Measurements from ENCODE around the gene CA9. TPM values are rescaled to one million over a fixed set of nuclear protein-coding genes. Genes with fewer than 3 reads are reported as not detected.

CA9 gene
- total and polyA plus RNA-seq, 2 experiments from 2014 or later, result 0.27 to 2.1 TPM

DNA sequence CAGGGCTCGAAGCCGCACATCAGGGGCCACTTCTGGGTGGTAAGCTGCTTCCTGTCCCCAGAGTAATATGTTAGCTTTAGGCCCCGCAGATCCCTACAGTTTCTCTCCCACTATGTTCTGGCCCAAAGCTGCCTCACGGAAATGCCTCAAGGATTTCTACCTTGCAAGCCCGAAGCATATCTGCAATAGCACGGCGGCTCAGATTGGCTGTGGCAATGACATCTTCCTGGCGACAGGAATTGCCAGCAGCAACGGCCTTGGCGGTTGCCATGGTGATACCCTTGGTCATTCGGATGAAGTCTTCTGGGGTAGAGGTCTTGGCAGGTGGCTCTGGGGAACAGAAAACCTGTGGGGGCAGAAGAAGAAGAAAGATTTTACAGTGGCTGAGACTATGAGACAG, 26.3 kb downstream of the CA9 start:
- no peak overlapping the region for H3K4me3 ChIP-seq
- no peaks in the 10 kb centered on the region for H3K9me3 ChIP-seq (ENCODE audit: low read depth)
- TF ChIP-seq CTCF (IDR thresholded peaks at IDR 0.05; ENCODE audit: poor library complexity) (no peak), EZH2phosphoT487 (IDR thresholded peaks at IDR 0.05; ENCODE audit: low read depth, severe bottlenecking, unreplicated experiment) (no peak), EZH2 (IDR thresholded peaks at IDR 0.05; ENCODE audit: borderline replicate concordance) (no peak)
- H3K9me2 ChIP-seq (replicated peaks; ENCODE audit: insufficient read depth), result no peaks in the 10 kb centered on the region
- WGBS (ENCODE audit: low lambda C conversion rate, missing lambda C conversion rate), result 93% methylated on average over 11 of the region's 11 CpGs
- H2AFZ ChIP-seq, result no peak overlapping the region
- no peak for DNase-seq (ENCODE audit: low spot score)
- H3K27ac ChIP-seq, result no peak overlapping the region
- H3K27me3 ChIP-seq, result no peaks in the 10 kb centered on the region
- no peaks in the 10 kb centered on the region for H3K4me1 ChIP-seq (ENCODE audit: insufficient read depth)
- no peaks in the 10 kb centered on the region for H3K79me2 ChIP-seq
- no peaks in the 10 kb centered on the region for H3K36me3 ChIP-seq (replicated peaks; ENCODE audit: insufficient read depth, low read depth)
- H4K20me1 ChIP-seq (ENCODE audit: insufficient read depth, poor library complexity, severe bottlenecking), result no peaks in the 10 kb centered on the region
- H3K4me2 ChIP-seq, result no peak overlapping the region

DNA sequence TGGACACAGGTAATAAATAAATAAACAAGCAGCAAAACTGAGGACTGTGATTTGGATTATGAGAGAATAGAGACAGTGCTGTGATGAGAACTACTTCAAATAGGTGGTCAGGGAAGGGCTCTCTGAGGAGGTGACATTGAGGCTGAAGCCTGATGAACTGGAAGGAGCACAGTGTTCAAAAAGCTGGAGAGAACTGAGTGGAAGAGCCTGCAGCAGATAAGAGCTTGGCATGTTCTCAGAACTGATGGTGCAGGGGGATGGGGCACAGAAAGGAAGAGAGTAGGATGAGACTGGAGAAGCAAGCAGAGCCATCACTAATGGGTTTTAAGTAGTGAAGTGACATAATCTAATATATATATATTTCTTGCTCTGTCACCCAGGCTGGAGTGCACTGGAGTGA, 27.2 kb downstream of the CA9 start:
- Histone ChIP-seq H3K79me2 (no peaks in the 10 kb centered on the region), H3K27me3 (no peaks in the 10 kb centered on the region), H3K4me3 (no peak overlapping the region), H3K4me2 (no peak overlapping the region), H4K20me1 (ENCODE audit: insufficient read depth, poor library complexity, severe bottlenecking) (no peaks in the 10 kb centered on the region), H3K9me2 (replicated peaks; ENCODE audit: insufficient read depth) (no peaks in the 10 kb centered on the region), H3K36me3 (replicated peaks; ENCODE audit: insufficient read depth, low read depth) (no peaks in the 10 kb centered on the region), H2AFZ (no peak overlapping the region), H3K9me3 (ENCODE audit: low read depth) (no peaks in the 10 kb centered on the region), H3K4me1 (ENCODE audit: insufficient read depth) (no peaks in the 10 kb centered on the region), H3K27ac (no peak overlapping the region)
- TF ChIP-seq EZH2 (IDR thresholded peaks at IDR 0.05; ENCODE audit: borderline replicate concordance) (no peak), CTCF (IDR thresholded peaks at IDR 0.05; ENCODE audit: poor library complexity) (no peak), EZH2phosphoT487 (IDR thresholded peaks at IDR 0.05; ENCODE audit: low read depth, severe bottlenecking, unreplicated experiment) (no peak)
- DNase-seq (ENCODE audit: low spot score), result no peak

GRCh38 chr9:35702696-35703095, 29.0 kb downstream of the CA9 start:
- Histone ChIP-seq H3K4me3 (no peak overlapping the region), H3K9me2 (replicated peaks; ENCODE audit: insufficient read depth) (no peaks in the 10 kb centered on the region), H3K79me2 (no peaks in the 10 kb centered on the region), H3K4me2 (no peak overlapping the region), H4K20me1 (ENCODE audit: insufficient read depth, poor library complexity, severe bottlenecking) (no peaks in the 10 kb centered on the region), H3K36me3 (replicated peaks; ENCODE audit: insufficient read depth, low read depth) (no peaks in the 10 kb centered on the region), H3K4me1 (ENCODE audit: insufficient read depth) (no peaks in the 10 kb centered on the region), H3K27ac (no peak overlapping the region), H3K9me3 (ENCODE audit: low read depth) (no peaks in the 10 kb centered on the region), H2AFZ (no peak overlapping the region), H3K27me3 (no peaks in the 10 kb centered on the region)
- 97% methylated on average over 7 of the region's 7 CpGs for WGBS (ENCODE audit: low lambda C conversion rate, missing lambda C conversion rate)
- DNase-seq (ENCODE audit: low spot score), result no peak
- TF ChIP-seq CTCF (IDR thresholded peaks at IDR 0.05; ENCODE audit: poor library complexity), result no peak
- no peak for TF ChIP-seq EZH2phosphoT487 (IDR thresholded peaks at IDR 0.05; ENCODE audit: low read depth, severe bottlenecking, unreplicated experiment)
- TF ChIP-seq EZH2 (IDR thresholded peaks at IDR 0.05; ENCODE audit: borderline replicate concordance), result no peak
